Measurements from ENCODE around the gene WNT3A.

DNA sequence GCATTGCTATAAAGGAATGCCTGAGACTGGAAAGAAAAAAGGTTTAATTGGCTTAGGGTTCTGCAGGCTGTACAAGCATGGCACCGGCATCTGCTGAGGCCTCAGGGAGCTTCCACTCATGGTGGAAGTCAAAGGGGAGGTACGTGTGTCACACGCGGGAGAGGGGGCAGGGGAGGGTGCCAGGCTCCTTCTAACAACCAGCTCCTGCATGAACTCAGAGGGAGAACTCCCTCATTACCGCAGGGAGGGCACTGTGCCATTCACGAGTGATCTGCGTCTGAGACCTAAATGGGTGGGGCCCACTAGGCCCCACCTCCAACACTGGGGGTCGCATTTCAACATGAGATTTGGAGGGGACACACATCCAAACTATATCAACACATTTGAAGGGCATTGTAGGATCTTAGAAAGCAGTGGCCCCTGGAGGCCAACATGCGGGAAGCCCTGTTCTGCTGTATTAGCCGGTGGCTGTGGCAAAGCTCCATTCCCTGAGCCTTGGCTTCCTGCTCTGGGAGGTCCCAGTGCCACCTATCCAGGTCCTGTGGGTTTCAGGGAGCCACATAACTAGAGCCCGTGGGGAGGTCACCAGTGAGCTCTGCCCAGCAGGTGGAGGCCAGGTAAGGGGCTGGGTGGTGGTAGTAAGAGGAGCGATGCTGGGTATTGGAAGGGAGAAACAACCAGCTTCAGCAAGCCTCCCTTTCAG lies 10.0 kb downstream of the WNT3A start:
- TF ChIP-seq, protein P1, sequence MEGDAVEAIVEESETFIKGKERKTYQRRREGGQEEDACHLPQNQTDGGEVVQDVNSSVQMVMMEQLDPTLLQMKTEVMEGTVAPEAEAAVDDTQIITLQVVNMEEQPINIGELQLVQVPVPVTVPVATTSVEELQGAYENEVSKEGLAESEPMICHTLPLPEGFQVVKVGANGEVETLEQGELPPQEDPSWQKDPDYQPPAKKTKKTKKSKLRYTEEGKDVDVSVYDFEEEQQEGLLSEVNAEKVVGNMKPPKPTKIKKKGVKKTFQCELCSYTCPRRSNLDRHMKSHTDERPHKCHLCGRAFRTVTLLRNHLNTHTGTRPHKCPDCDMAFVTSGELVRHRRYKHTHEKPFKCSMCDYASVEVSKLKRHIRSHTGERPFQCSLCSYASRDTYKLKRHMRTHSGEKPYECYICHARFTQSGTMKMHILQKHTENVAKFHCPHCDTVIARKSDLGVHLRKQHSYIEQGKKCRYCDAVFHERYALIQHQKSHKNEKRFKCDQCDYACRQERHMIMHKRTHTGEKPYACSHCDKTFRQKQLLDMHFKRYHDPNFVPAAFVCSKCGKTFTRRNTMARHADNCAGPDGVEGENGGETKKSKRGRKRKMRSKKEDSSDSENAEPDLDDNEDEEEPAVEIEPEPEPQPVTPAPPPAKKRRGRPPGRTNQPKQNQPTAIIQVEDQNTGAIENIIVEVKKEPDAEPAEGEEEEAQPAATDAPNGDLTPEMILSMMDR (IDR thresholded peaks at IDR 0.05): no peak
- no peak for TF ChIP-seq POLR2A (IDR thresholded peaks at IDR 0.05)
